ENCODE results near the gene CASZ1. TPM values are rescaled to one million over a fixed set of nuclear protein-coding genes. Genes with fewer than 3 reads are reported as not detected.

CASZ1 gene
- total and polyA plus RNA-seq, 2 donors from 2014 or later: 10.1 to 33.0 TPM

DNA sequence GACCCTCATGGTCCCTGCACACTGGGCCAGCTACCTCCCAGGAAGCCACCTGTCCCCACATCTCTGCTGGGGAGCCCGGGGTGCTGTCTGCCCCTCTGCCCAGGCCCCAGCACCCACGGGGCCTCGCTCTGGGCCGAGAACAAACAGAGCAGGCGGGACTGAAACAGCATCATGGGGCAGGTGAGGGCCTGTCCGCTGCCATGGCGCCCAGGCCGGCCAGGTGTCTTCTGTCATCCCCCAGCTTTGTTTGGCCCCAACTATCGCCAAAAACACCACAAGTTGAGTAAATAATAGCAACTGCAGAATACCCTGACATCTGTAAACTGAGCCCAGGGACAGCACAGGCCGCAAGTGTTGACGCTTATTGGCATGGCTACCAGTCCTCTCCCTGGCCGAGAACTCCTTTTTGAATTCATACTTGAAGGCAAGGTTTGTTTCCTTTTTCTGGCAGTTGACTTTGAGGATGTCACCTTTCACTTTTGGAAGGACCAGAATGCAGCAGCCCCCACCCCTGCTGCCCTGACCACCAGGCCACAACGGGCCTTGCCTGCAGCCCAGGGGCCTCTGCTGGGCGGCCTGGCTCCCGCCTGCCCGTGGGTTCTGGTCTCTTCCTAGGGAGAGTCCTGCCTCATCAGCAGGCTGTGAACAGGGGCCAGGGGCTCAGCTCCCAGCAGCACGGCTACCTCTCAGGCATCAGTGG lies 152.7 kb downstream of the CASZ1 start:
- no peaks in the 10 kb centered on the region for H3K27me3 ChIP-seq (ENCODE audit: control insufficient read depth, insufficient read depth, low read length)
- H3K4me3 ChIP-seq (ENCODE audit: low read length in 3 of 3): no peak overlapping the region
- H3K4me1 ChIP-seq (ENCODE audit: control insufficient read depth in 2 of 3, insufficient read depth in 2 of 3, low read depth in 1 of 3, low read length in 3 of 3): peaks cover 0 to 6% (median 0%) of the 10 kb centered on the region in 3 donors
- H3K27ac ChIP-seq (ENCODE audit: low read depth in 2 of 2, low read length in 2 of 2): no peak overlapping the region
- TF ChIP-seq, protein P1, sequence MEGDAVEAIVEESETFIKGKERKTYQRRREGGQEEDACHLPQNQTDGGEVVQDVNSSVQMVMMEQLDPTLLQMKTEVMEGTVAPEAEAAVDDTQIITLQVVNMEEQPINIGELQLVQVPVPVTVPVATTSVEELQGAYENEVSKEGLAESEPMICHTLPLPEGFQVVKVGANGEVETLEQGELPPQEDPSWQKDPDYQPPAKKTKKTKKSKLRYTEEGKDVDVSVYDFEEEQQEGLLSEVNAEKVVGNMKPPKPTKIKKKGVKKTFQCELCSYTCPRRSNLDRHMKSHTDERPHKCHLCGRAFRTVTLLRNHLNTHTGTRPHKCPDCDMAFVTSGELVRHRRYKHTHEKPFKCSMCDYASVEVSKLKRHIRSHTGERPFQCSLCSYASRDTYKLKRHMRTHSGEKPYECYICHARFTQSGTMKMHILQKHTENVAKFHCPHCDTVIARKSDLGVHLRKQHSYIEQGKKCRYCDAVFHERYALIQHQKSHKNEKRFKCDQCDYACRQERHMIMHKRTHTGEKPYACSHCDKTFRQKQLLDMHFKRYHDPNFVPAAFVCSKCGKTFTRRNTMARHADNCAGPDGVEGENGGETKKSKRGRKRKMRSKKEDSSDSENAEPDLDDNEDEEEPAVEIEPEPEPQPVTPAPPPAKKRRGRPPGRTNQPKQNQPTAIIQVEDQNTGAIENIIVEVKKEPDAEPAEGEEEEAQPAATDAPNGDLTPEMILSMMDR (IDR thresholded peaks at IDR 0.05; ENCODE audit: borderline replicate concordance, extremely low read depth, insufficient read depth): no peak
- H3K9me3 ChIP-seq (ENCODE audit: control insufficient read depth in 2 of 3, insufficient read depth in 1 of 3, low read length in 3 of 3): no peaks in the 10 kb centered on the region
- H3K36me3 ChIP-seq (ENCODE audit: control insufficient read depth in 2 of 3, insufficient read depth in 3 of 3, low read length in 3 of 3): peaks cover 0 to 16% (median 2%) of the 10 kb centered on the region in 3 donors
- DNase-seq (no peak), FAIRE-seq (no peak)
- H3K9ac ChIP-seq (ENCODE audit: low read length in 3 of 3): no peak overlapping the region
- intact Hi-C loops (cut with DNase I): no loop called here

DNA sequence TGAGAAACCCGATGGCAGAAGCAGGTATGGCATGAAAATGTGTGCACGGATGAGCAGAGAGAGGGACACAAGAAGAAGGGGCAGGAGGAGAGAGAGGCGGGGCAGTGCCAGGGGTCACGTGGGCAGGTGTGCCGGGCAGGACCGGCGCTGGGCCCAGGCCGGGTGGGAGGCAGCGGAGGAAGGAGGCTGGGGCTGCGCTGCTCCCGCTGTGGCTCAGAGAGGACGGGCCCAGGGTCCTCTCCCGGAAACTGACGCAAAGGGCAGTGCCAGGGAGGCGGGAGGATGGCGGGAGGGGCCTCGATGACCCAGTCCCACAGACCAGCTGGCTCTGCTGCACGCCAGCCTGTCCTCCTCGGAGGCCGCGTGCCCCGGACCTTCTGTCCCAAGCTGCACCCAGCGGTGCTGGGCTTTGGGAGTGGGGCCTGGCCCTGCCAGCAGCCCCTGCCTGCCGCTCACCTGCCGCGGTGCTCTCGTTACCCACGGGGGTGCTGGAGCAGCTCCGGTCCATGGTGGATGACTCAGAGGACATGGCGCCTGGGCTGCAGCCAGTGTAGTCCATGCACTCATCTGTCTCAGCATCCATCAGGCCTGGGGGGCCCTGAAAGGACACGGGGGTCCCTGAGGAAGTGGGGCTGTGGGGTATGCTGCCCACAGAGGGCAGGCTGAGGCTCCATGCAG lies 153.9 kb downstream of the CASZ1 start:
- Histone ChIP-seq H3K27me3 (ENCODE audit: control insufficient read depth, insufficient read depth, low read length) (no peaks in the 10 kb centered on the region), H3K9ac (ENCODE audit: low read length in 3 of 3) (no peak overlapping the region), H3K9me3 (ENCODE audit: control insufficient read depth in 2 of 3, insufficient read depth in 1 of 3, low read length in 3 of 3) (no peaks in the 10 kb centered on the region), H3K4me1 (ENCODE audit: control insufficient read depth in 2 of 3, insufficient read depth in 2 of 3, low read depth in 1 of 3, low read length in 3 of 3) (peaks cover 0 to 6% (median 0%) of the 10 kb centered on the region in 3 donors), H3K4me3 (ENCODE audit: low read length in 3 of 3) (no peak overlapping the region), H3K27ac (ENCODE audit: low read depth in 2 of 2, low read length in 2 of 2) (no peak overlapping the region), H3K36me3 (ENCODE audit: control insufficient read depth in 2 of 3, insufficient read depth in 3 of 3, low read length in 3 of 3) (peaks cover 0 to 12% (median 0%) of the 10 kb centered on the region in 3 donors)
- intact Hi-C loops (cut with DNase I): no loop called here
- DNase-seq (no peak), FAIRE-seq (no peak)
- TF ChIP-seq, protein P1 (IDR thresholded peaks at IDR 0.05; ENCODE audit: borderline replicate concordance, extremely low read depth, insufficient read depth): no peak

DNA sequence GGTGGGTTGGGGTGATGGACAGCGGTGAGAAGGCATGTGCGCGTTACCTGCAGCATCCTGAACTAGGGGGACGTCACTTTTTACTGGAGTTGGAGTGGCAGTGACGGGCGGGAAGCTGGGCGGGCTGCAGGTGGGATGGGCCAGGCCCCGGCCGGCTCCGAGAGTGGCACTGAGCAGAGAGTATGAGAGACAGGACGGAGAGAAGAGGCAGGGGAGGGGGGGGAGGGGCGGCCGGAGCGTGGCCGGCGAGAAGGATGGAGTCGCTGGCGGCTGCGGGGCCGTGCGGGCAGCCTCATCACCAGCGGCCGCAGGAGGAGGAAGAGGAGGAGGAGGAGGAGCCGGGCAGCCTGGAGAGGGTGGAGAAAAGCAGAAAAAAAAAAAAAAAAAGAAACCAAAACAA lies 154.5 kb downstream of the CASZ1 start:
- no peak for DNase-seq
- TF ChIP-seq, protein P1 (IDR thresholded peaks at IDR 0.05; ENCODE audit: borderline replicate concordance, extremely low read depth, insufficient read depth): no peak
- Histone ChIP-seq H3K9ac (ENCODE audit: low read length in 3 of 3) (no peak overlapping the region), H3K9me3 (ENCODE audit: control insufficient read depth in 2 of 3, insufficient read depth in 1 of 3, low read length in 3 of 3) (no peaks in the 10 kb centered on the region), H3K27me3 (ENCODE audit: control insufficient read depth, insufficient read depth, low read length) (no peaks in the 10 kb centered on the region), H3K27ac (ENCODE audit: low read depth in 2 of 2, low read length in 2 of 2) (no peak overlapping the region), H3K4me1 (ENCODE audit: control insufficient read depth in 2 of 3, insufficient read depth in 2 of 3, low read depth in 1 of 3, low read length in 3 of 3) (peaks cover 0 to 6% (median 0%) of the 10 kb centered on the region in 3 donors), H3K4me3 (ENCODE audit: low read length in 3 of 3) (no peak overlapping the region), H3K36me3 (ENCODE audit: control insufficient read depth in 2 of 3, insufficient read depth in 3 of 3, low read length in 3 of 3) (peaks cover 0 to 12% (median 0%) of the 10 kb centered on the region in 3 donors)
- no peak for FAIRE-seq
- intact Hi-C loops (cut with DNase I): no loop called here
